ENCODE data around the gene CALU. TPM values are rescaled to one million over a fixed set of nuclear protein-coding genes. Genes with fewer than 3 reads are reported as not detected.

The CALU gene
- total RNA-seq, 1 donor from 2014 or later = 280 TPM

GRCh38 chr7:128697302-128697905, 41.8 kb upstream of the CALU start:
- peak; percentile 10 for TF ChIP-seq CTCF (IDR thresholded peaks at IDR 0.05; ENCODE audit: insufficient read depth, low read length, severe bottlenecking)
- peak; percentile 59 for DNase-seq (ENCODE audit: low read depth)
- FAIRE-seq = no peak
- Histone ChIP-seq H3K4me3 (ENCODE audit: low read depth, low read length) (no peak overlapping the region), H3K36me3 (ENCODE audit: control insufficient read depth, insufficient read depth, low read length) (no peaks in the 10 kb centered on the region), H3K27me3 (ENCODE audit: control insufficient read depth, insufficient read depth, low read length) (peaks cover 5% of the 10 kb centered on the region)

DNA sequence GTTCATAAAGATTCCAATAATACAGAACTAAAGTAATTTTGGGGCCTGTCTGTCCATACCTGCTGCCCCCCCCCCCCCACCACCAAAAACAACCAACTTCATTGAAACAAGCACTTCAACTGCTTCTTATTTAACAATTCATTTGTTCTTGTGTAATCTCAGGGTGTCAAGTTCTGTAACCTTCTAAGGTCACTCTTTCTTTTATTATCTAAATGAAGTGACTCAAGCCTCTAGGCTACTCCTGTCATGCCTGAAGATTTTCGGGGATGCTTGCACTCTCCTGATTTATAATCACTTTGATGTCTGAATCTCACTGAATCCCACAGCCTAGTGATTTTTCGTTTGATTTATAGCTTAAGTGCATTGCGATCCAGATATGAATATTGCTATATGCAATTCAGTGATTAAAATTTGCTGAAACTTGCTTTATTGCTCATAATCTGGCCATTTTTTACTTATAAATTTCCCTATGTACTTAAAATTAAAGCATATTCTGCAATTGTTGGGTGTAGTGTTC, 39.9 kb upstream of the CALU start:
- no peak overlapping the region for H3K4me3 ChIP-seq (ENCODE audit: low read depth, low read length)
- peaks cover 5% of the 10 kb centered on the region for H3K27me3 ChIP-seq (ENCODE audit: control insufficient read depth, insufficient read depth, low read length)
- no peak for DNase-seq (ENCODE audit: low read depth)
- no peaks in the 10 kb centered on the region for H3K36me3 ChIP-seq (ENCODE audit: control insufficient read depth, insufficient read depth, low read length)
- FAIRE-seq = no peak
- TF ChIP-seq CTCF (IDR thresholded peaks at IDR 0.05; ENCODE audit: insufficient read depth, low read length, severe bottlenecking) = no peak

GRCh38 chr7:128699895-128700294, 39.3 kb upstream of the CALU start:
- H3K4me3 ChIP-seq (ENCODE audit: low read depth, low read length) = no peak overlapping the region
- FAIRE-seq = no peak
- no peak for TF ChIP-seq CTCF (IDR thresholded peaks at IDR 0.05; ENCODE audit: insufficient read depth, low read length, severe bottlenecking)
- H3K36me3 ChIP-seq (ENCODE audit: control insufficient read depth, insufficient read depth, low read length) = no peaks in the 10 kb centered on the region
- DNase-seq (ENCODE audit: low read depth) = no peak
- H3K27me3 ChIP-seq (ENCODE audit: control insufficient read depth, insufficient read depth, low read length) = peaks cover 5% of the 10 kb centered on the region

DNA sequence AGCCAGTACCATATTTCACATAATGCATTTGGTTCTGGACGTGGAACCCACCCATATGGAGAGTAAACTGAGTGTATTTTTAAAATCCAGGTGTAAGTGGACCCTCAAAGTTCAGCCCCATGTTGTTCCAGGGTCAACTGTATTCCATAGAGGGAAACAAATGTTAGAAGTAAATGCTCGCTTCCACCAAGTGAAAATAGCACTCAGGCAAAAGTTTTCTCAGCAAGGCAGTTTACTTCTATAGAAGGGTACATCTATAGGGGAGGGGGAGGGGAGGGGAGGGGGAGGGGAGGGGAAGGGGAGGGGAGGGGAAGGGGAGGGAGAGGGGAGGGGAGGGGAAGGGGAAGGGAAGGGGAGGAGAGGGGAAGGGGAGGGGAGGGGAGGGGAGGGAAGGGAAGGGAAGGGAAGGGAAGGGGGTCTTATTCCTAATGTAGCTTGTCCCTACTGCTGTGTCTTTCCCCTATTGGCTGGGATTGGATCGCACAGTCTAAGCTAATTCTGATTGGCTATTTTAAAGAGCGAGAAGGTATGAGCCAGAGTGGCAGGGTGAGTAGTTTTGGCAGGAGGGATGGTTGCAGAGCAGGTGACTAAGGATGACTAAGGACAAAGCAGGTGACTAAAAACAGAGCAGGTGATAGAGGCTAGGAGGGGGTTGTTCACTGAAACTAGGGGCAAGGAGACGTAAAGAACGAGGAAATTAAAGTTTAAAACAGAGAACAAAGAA, 37.9 kb upstream of the CALU start:
- H3K4me3 ChIP-seq (ENCODE audit: low read depth, low read length) = no peak overlapping the region
- peaks cover 5% of the 10 kb centered on the region for H3K27me3 ChIP-seq (ENCODE audit: control insufficient read depth, insufficient read depth, low read length)
- no peaks in the 10 kb centered on the region for H3K36me3 ChIP-seq (ENCODE audit: control insufficient read depth, insufficient read depth, low read length)
- FAIRE-seq = no peak
- DNase-seq (ENCODE audit: low read depth) = peak; percentile 74
- no peak for TF ChIP-seq CTCF (IDR thresholded peaks at IDR 0.05; ENCODE audit: insufficient read depth, low read length, severe bottlenecking)

- no peak for TF ChIP-seq CTCF (IDR thresholded peaks at IDR 0.05; ENCODE audit: insufficient read depth, low read length, severe bottlenecking)
- FAIRE-seq (no peak), DNase-seq (ENCODE audit: low read depth) (peak; percentile 52)
- Histone ChIP-seq H3K4me3 (ENCODE audit: low read depth, low read length) (no peak overlapping the region), H3K27me3 (ENCODE audit: control insufficient read depth, insufficient read depth, low read length) (no peaks in the 10 kb centered on the region), H3K36me3 (ENCODE audit: control insufficient read depth, insufficient read depth, low read length) (no peaks in the 10 kb centered on the region)
Observed at GRCh38 chr7:128703609-128704241, 35.4 kb upstream of the CALU start.

All from bronchial epithelial cell (primary cell).